HG03520 (cell line): Measurements from ENCODE around the gene DPEP1.
"Not testable (repeated sequence)": the region's sequence is repeated elsewhere in the genome, so short reads cannot be mapped to it uniquely, and the experiment has no call there.

ENCODE experiments used
- ATAC-seq: cut with Tn5 transposase; IDR thresholded peaks from one replicate; pipeline ENCODE4 v1.9.1; 2021; ENCODE audit warnings: mild to moderate bottlenecking, moderate library complexity; ENCODE audit not compliant: unreplicated experiment

The DPEP1 gene

DNA sequence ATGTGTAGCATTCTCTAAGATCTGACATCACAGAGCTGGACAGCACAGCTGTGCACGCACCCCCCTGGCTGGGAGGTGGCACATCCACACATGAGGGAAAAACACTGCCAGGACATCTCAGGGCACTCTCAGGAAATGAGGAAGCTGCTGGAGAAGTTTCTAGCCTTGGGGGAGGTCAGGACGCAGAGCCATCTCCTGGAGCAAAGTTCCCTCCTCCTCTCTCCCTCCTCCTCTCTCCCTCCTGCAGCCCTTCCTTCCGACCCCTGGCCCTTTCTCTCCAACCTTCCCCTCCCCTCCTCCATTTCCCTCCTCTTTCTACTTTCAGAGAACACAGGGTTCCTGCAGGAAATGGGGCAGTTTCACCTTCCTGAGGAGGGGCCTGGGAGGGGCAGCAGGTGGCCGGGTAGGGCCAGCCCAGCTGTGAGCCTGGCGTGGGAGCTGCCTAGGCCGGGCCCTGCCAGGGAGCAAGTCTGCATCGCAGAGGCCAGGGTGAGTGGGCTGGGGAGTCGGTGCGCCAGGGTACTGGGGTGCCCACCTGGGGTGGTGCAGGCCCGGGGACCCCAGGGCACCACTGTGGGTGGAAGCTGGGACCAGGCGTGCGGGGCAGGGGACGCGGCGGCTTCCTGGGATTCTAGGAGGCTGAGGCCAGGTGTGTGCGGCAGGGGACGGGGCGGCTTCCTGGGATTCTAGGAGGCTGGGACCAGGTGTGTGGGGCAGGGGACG lies at the start of gene DPEP1:
DPEP1 (plus strand) TSS at position 412 of the 723 bp plus-strand sequence. CDS start 16,769 bp downstream, outside the sequence.
- ATAC-seq: no peak

- no peak for ATAC-seq
Measured at GRCh38 chr16:89564476-89565255, 48.8 kb upstream of the DPEP1 start.

- no peak for ATAC-seq
Measured at GRCh38 chr16:89565256-89565505, 48.3 kb upstream of the DPEP1 start.

- ATAC-seq: no peak
Measured at GRCh38 chr16:89565506-89566372, 47.7 kb upstream of the DPEP1 start.

DNA sequence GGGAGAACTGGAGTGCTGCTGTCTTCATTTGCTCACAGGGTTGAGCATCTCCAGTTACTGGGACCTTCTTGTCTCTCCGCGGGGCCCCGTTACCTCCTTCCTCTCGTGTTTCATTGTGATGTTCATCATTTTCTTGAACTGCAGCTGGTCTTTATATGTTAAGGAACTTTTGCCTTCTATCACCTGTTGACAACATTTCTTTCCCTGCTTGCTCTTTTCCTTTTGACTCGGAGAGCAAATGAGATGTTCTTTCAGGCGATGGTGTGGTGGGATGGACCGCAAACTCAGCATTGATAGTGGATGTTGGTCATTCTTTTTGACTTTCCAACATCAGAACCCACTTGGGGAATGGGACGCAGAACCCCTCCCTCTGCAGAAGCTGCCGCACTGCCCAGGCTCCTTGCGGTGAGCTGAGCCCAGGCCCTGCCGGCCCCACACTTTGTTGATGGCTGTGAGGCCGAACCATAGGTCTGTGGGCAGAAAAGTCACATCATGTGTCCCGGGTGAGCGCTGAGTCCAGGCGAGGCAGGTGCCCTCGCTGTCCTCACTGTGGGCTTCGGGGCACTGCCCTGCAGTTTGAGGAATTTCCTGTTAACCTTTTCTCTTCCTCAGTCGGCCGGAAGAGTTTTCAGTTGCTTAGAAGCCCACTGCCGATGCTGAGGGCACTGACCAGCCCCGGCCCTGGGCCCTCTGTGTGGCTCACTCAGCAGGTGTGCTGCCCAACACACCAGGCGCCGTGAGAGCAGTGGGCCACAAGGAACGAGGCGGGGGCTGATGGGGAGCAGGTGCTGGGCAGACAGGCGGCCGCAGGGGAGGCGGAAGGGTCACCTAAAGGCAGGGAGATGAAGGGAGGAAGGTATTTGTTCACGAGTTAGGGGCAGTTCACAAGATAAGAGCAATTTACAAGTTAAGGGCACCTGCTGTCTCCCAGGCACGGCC lies 45.5 kb upstream of the DPEP1 start:
- no peak for ATAC-seq

DNA sequence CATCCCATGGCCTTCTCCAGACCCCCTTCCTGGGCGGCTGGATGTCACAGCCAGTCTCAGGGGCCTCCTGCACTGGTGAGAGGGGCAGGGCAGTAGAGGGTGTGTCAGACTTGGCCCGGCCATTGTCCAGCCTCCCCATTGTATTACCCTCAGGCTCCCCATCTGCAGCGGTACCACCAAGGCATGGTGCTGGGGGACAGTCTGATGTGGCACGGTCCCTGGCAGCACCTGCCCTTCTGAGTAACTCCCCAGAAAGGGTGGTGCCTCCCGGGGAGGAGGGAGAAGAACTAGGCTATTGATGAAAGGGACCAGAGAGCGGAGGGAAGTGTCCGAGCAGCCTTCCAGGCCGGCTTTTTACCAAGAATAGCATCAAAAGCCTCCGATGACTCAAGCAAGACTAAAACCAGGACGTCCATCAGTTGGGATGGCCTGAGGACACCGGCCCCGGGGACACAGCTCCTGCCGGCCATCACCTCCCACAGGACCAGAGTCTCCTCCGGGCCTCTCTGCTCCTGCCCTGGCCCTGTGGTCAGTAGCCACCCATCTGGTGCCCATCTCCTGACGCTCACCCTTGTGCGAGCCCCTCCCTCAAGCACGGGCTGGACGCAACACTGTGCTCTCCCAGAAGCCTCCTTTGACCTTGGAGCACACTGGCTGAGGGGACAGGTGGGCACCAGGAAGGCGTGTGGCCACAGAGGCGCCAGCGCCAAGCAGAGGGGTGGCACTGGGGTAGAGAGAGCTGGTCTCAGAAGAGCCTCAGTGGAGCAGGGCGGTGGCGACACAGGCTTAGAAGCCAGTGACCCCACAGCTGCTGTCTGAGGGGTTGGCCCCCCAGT lies 43.7 kb upstream of the DPEP1 start:
- no peak for ATAC-seq

- ATAC-seq: no peak
Measured at GRCh38 chr16:89570342-89570923, 43.0 kb upstream of the DPEP1 start.

- not testable (repeated sequence) for ATAC-seq
Measured at GRCh38 chr16:89570983-89571598, 42.4 kb upstream of the DPEP1 start.

DNA sequence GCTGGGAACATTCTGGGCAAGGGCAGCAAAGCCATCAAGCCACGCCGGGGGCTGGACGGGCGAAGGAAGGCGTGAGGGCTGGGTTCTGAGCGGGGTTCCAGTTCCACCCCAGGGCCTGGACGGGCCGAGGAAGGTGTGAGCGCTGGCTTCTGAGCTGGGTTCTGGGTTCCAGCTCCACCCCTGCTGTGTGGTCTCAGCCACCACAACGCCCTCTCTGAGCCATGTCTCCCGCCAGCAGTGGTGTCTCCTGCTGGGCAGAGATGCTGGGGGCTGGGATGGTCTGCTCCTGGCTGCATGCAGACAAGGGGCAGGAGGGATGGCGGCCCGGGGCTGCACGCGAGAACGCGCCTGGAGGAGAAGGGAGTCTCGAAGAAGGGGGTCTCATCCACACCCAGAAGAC lies 41.8 kb upstream of the DPEP1 start:
- ATAC-seq: no peak

DNA sequence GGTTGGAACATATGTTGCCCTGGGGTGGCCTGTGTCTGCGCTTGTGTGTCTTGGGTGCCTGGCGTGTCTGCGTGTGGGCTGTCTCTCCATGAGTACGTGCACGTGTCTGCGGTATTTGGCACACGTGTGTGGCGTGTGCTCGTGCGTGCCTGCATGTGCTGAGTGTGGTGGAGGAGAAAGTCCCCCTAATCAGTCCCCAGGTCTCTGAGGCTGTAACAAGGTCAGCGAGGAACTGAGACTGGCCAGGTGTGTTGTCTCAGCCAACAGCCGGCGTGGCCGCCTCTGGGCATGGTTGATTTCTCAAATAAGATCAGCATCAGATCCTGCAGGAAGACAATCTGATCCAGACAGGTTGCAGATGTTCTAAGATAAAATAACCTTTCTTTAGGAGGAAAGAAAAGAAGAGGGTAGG lies 41.4 kb upstream of the DPEP1 start:
- no peak for ATAC-seq

GRCh38 chr16:89572485-89573205 lies 40.8 kb upstream of the DPEP1 start:
- ATAC-seq: no peak

DNA sequence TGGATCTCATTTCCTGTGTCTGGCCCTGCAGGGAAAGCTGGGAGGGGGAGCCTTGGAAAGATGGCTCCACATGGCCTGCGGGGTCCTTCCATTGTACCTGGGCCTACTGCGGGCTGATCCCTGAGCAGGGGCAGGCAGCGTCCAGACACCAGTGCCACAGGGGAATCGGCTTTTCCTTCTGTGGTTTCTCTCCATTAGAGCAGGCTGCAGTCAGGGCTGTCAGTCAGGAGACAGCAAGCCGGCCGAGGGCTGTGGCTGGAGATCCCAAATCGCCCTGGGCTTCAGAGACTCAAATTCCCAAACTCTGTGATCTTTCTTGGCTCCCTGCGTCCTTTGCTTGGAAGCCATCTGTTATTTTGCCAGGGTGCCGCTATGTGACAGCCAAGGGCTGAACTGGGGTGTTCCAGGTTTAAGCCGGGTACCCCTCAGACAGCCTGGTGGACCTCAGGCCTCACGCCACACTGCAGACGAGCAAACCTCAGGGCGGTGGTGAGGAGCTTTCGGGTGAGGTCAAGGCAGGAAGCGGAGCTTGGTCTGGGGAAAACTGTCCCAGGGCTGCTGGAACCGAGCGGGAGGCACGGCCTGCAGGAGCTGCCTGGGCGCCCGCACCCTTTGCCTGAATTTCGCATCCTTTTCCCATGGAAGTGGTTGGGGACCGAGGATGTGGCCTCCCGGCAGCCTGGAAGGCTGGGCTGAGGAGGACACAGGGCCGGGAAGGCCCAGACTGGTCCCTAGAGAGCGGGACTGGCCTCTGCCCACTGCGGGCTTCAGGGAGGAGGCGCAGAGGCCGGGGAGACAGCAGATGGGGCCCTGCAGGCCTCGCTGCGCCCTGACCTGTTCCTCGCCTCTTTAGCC lies 39.4 kb upstream of the DPEP1 start:
- no peak for ATAC-seq

DNA sequence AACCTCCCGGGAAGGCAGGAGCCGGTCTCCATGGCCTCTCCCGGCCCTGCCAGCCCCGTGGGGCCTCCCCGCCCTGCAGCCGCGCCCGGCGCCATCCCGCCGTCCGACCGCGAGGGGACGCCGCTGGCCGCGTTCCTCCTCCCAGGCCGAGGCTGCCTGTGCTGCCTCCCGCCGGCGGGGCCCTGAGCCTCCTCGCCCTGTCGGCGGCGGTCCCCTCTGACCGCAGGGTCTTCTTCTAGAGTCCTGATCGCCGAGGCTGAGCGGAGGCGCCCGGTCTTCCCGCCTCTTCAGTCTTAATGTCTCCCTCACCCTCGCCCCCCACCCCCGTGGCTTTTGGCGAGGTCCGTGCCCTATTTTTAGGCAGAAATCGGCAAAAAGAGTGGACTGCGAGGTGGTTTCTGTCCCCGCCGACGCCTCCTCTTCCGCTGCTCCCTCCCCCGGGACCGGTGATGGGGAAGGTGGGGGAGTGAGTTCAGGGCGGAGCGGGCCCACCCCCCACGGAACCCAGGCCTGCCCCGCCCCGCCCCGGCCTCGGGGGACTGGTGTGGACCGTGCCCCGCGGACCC lies 38.7 kb upstream of the DPEP1 start:
- no peak for ATAC-seq

DNA sequence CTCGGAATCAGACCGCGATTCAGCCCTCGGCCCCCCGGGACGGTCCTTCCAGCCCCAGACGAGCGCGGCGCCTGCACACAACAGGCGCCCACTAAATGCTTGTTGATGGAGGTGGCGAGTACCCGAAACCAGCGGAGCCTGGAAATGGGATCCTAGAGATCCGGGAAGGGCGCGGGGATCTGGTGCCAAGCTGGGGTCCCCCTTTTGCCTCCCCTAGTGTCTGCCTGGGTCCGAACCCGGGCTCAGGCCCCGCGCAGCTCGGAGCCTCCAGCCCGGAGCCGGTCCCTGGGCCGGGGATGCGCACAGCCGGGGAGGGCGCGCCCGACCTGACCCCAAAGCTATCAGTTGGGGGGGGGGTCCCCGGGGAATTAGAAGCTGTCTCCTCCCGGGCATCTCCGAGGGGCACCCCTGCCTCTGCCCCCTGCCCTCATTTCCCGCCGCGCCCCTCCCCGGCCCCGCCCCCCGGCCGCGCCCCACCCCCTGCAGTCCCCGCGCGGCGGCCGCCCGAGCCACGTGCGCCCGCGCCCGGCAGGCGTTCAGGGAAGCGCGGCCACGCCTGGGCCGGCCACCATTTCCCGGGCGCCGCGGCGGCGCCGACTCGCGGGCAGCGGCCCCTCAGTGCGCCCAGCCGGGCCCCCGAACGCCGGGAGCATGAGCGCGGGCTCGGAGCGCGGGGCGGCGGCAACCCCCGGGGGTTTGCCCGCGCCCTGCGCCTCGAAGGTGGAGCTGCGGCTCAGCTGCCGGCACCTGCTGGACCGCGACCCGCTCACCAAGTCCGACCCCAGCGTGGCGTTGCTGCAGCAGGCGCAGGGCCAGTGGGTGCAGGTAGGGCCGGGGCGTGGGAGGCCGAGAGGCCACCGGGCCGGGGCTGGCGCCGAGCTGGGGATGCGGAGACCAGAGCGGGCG lies 37.9 kb upstream of the DPEP1 start, which contains the start of gene CPNE7:
CPNE7 (plus strand) TSS at position 512 of the 906 bp plus-strand sequence; CDS start at position 652, 140 bp downstream.
- ATAC-seq: no peak

DNA sequence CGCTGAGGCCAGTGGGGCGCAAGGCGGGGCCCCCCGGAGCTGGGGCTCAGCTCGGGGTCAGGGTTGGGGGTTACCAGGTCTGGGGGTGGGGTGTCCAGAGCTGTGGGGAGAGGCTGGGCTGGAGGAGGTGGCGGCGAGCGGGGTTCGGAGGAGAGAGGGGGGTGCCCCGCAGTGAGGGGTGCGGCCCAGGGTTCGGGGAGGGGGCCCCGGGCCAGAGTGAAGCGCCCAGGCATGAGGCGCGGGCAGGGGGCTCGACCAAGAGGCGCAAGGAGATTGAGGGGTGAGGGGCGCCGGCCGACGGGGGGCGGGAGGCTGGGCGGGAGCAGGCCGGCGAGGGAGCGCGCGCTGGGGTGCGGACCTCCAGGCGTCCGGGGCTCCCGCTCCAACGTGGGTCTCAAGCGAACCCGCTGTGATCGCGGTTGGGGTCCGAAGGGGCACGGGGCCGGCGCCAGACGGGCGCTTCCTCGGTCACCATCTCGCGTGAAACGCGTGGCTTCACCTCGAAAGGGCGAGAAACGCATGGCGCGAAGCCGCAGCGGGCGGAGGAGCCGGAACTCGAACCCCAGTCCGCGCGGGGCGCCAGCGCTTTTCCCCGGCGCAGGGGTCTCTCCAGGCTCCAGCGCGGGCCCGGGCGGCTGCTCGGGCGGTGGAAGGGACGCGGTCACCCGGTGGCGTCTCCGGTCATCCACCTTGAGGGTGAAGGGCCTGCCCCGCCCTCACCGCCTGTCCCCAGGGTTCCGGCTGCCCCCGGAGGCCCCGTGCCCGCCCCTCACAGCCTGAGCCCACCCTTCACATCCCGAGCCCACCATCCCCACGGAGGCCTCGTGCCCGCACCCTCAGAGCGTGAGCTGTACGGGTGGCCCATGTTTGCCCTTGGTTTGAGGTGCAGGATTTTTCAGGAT lies 37.0 kb upstream of the DPEP1 start:
- ATAC-seq: no peak
